ENCODE data around the gene HLCS.
"Not testable (repeated sequence)": the region's sequence is repeated elsewhere in the genome, so short reads cannot be mapped to it uniquely, and the experiment has no call there.

The HLCS gene

GRCh38 chr21:36966066-36966820 is at the start of gene HLCS:
Gene HLCS, minus strand, starts transcription at chr21:36966669. Its CDS starts 31 bp downstream, at chr21:36966638.
- H3K9ac ChIP-seq (ENCODE audit: low read length) = no peak within 1 kb of the TSS
- H3K27me3 ChIP-seq (ENCODE audit: control insufficient read depth in 1 of 2, insufficient read depth in 2 of 2, low read length in 2 of 2) = no peaks in the 10 kb centered on the region
- H3K9me3 ChIP-seq (ENCODE audit: low read length) = no peaks in the 10 kb centered on the region
- H3K4me3 ChIP-seq (ENCODE audit: low read depth in 1 of 2, low read length in 2 of 2) = peak within 1 kb of the TSS; percentile 68
- peak within 1 kb of the TSS; percentile 42 for H3K27ac ChIP-seq (ENCODE audit: low read depth, low read length)
- no peaks in the 10 kb centered on the region for H3K36me3 ChIP-seq (ENCODE audit: insufficient read depth, low read length)
- H3K4me1 ChIP-seq (ENCODE audit: insufficient read depth, low read length) = peaks cover 13% of the 10 kb centered on the region

GRCh38 chr21:37009740-37010341 is 43.4 kb upstream of the HLCS start:
- Histone ChIP-seq H3K27me3 (ENCODE audit: control insufficient read depth in 1 of 2, insufficient read depth in 2 of 2, low read length in 2 of 2) (peaks cover 13 to 34% of the 10 kb centered on the region in 2 donors), H3K27ac (ENCODE audit: low read depth, low read length) (no peak overlapping the region), H3K4me1 (ENCODE audit: insufficient read depth, low read length) (peaks cover 5% of the 10 kb centered on the region), H3K4me3 (ENCODE audit: low read depth in 1 of 2, low read length in 2 of 2) (peak overlapping the region in 1 of 2 donors; percentile 50), H3K36me3 (ENCODE audit: insufficient read depth, low read length) (no peaks in the 10 kb centered on the region), H3K9me3 (ENCODE audit: low read length) (no peaks in the 10 kb centered on the region), H3K9ac (ENCODE audit: low read length) (no peak overlapping the region)

GRCh38 chr21:37008724-37009123 is 42.3 kb upstream of the HLCS start:
- H3K36me3 ChIP-seq (ENCODE audit: insufficient read depth, low read length) = no peaks in the 10 kb centered on the region
- H3K4me1 ChIP-seq (ENCODE audit: insufficient read depth, low read length) = peaks cover 5% of the 10 kb centered on the region
- H3K4me3 ChIP-seq (ENCODE audit: low read depth in 1 of 2, low read length in 2 of 2) = no peak overlapping the region
- no peak overlapping the region for H3K27ac ChIP-seq (ENCODE audit: low read depth, low read length)
- H3K9ac ChIP-seq (ENCODE audit: low read length) = no peak overlapping the region
- no peaks in the 10 kb centered on the region for H3K9me3 ChIP-seq (ENCODE audit: low read length)
- H3K27me3 ChIP-seq (ENCODE audit: control insufficient read depth in 1 of 2, insufficient read depth in 2 of 2, low read length in 2 of 2) = peaks cover 13 to 34% of the 10 kb centered on the region in 2 donors

- H3K27me3 ChIP-seq (ENCODE audit: control insufficient read depth in 1 of 2, insufficient read depth in 2 of 2, low read length in 2 of 2) = peaks cover 13 to 34% of the 10 kb centered on the region in 2 donors
- no peaks in the 10 kb centered on the region for H3K9me3 ChIP-seq (ENCODE audit: low read length)
- no peak within 1 kb of the TSS for H3K27ac ChIP-seq (ENCODE audit: low read depth, low read length)
- no peak within 1 kb of the TSS for H3K9ac ChIP-seq (ENCODE audit: low read length)
- H3K36me3 ChIP-seq (ENCODE audit: insufficient read depth, low read length) = no peaks in the 10 kb centered on the region
- peaks cover 5% of the 10 kb centered on the region for H3K4me1 ChIP-seq (ENCODE audit: insufficient read depth, low read length)
- no peak within 1 kb of the TSS for H3K4me3 ChIP-seq (ENCODE audit: low read depth in 1 of 2, low read length in 2 of 2)
These were observed 40.2 kb upstream of the HLCS start, which contains the start of gene RIPPLY3 for GRCh38 chr21:37006486-37007291. Gene RIPPLY3, plus strand, starts transcription at chr21:37006702. Its CDS starts 71 bp downstream, at chr21:37006773.

- peaks cover 5% of the 10 kb centered on the region for H3K4me1 ChIP-seq (ENCODE audit: insufficient read depth, low read length)
- H3K27ac ChIP-seq (ENCODE audit: low read depth, low read length) = no peak overlapping the region
- peaks cover 13 to 30% of the 10 kb centered on the region in 2 donors for H3K27me3 ChIP-seq (ENCODE audit: control insufficient read depth in 1 of 2, insufficient read depth in 2 of 2, low read length in 2 of 2)
- H3K36me3 ChIP-seq (ENCODE audit: insufficient read depth, low read length) = no peaks in the 10 kb centered on the region
- H3K4me3 ChIP-seq (ENCODE audit: low read depth in 1 of 2, low read length in 2 of 2) = no peak overlapping the region
- no peaks in the 10 kb centered on the region for H3K9me3 ChIP-seq (ENCODE audit: low read length)
- no peak overlapping the region for H3K9ac ChIP-seq (ENCODE audit: low read length)
These were observed 39.3 kb upstream of the HLCS start for GRCh38 chr21:37005548-37006485.

- not testable (repeated sequence) for H3K4me1 ChIP-seq (ENCODE audit: insufficient read depth, low read length); H3K9me3 ChIP-seq (ENCODE audit: low read length); H3K4me3 ChIP-seq (ENCODE audit: low read depth in 1 of 2, low read length in 2 of 2); H3K36me3 ChIP-seq (ENCODE audit: insufficient read depth, low read length); H3K27ac ChIP-seq (ENCODE audit: low read depth, low read length); H3K9ac ChIP-seq (ENCODE audit: low read length)
- peaks cover 13 to 30% of the 10 kb centered on the region in 2 donors for H3K27me3 ChIP-seq (ENCODE audit: control insufficient read depth in 1 of 2, insufficient read depth in 2 of 2, low read length in 2 of 2)
These were observed 37.4 kb upstream of the HLCS start for GRCh38 chr21:37003917-37004316.

- not testable (repeated sequence) for H3K4me3 ChIP-seq (ENCODE audit: low read depth in 1 of 2, low read length in 2 of 2); H3K9ac ChIP-seq (ENCODE audit: low read length); H3K9me3 ChIP-seq (ENCODE audit: low read length); H3K4me1 ChIP-seq (ENCODE audit: insufficient read depth, low read length); H3K36me3 ChIP-seq (ENCODE audit: insufficient read depth, low read length); H3K27ac ChIP-seq (ENCODE audit: low read depth, low read length)
- H3K27me3 ChIP-seq (ENCODE audit: control insufficient read depth in 1 of 2, insufficient read depth in 2 of 2, low read length in 2 of 2) = peaks cover 8 to 24% of the 10 kb centered on the region in 2 donors
These were observed 36.4 kb upstream of the HLCS start for GRCh38 chr21:37002851-37003250.

GRCh38 chr21:37001441-37001840 is 35.0 kb upstream of the HLCS start:
- no peaks in the 10 kb centered on the region for H3K4me1 ChIP-seq (ENCODE audit: insufficient read depth, low read length)
- no peak overlapping the region for H3K4me3 ChIP-seq (ENCODE audit: low read depth in 1 of 2, low read length in 2 of 2)
- no peaks in the 10 kb centered on the region for H3K36me3 ChIP-seq (ENCODE audit: insufficient read depth, low read length)
- H3K27ac ChIP-seq (ENCODE audit: low read depth, low read length) = no peak overlapping the region
- H3K9me3 ChIP-seq (ENCODE audit: low read length) = no peaks in the 10 kb centered on the region
- H3K9ac ChIP-seq (ENCODE audit: low read length) = no peak overlapping the region
- peaks cover 0 to 11% of the 10 kb centered on the region in 2 donors for H3K27me3 ChIP-seq (ENCODE audit: control insufficient read depth in 1 of 2, insufficient read depth in 2 of 2, low read length in 2 of 2)

- Histone ChIP-seq H3K4me3 (ENCODE audit: low read depth in 1 of 2, low read length in 2 of 2) (no peak overlapping the region), H3K27me3 (ENCODE audit: control insufficient read depth in 1 of 2, insufficient read depth in 2 of 2, low read length in 2 of 2) (peaks cover 0 to under 1% of the 10 kb centered on the region in 2 donors), H3K9me3 (ENCODE audit: low read length) (no peaks in the 10 kb centered on the region), H3K27ac (ENCODE audit: low read depth, low read length) (no peak overlapping the region), H3K4me1 (ENCODE audit: insufficient read depth, low read length) (no peaks in the 10 kb centered on the region), H3K9ac (ENCODE audit: low read length) (no peak overlapping the region), H3K36me3 (ENCODE audit: insufficient read depth, low read length) (no peaks in the 10 kb centered on the region)
These were observed 33.9 kb upstream of the HLCS start for GRCh38 chr21:37000381-37000780.

GRCh38 chr21:36999131-36999898 is 32.8 kb upstream of the HLCS start:
- H3K9me3 ChIP-seq (ENCODE audit: low read length) = no peaks in the 10 kb centered on the region
- peaks cover 0 to 2% of the 10 kb centered on the region in 2 donors for H3K27me3 ChIP-seq (ENCODE audit: control insufficient read depth in 1 of 2, insufficient read depth in 2 of 2, low read length in 2 of 2)
- no peak overlapping the region for H3K27ac ChIP-seq (ENCODE audit: low read depth, low read length)
- H3K9ac ChIP-seq (ENCODE audit: low read length) = no peak overlapping the region
- H3K4me1 ChIP-seq (ENCODE audit: insufficient read depth, low read length) = no peaks in the 10 kb centered on the region
- H3K36me3 ChIP-seq (ENCODE audit: insufficient read depth, low read length) = no peaks in the 10 kb centered on the region
- no peak overlapping the region for H3K4me3 ChIP-seq (ENCODE audit: low read depth in 1 of 2, low read length in 2 of 2)
